SU-DHL-6 (cell line): Measurements from ENCODE around the gene POLR2I.

Experiments
- EZH2phosphoT487 ChIP-seq: fragments of 200-600 bp; sonication (generic), shearing (Covaris generic); conservative IDR thresholded peaks from 2 replicates; pipeline ENCODE4 v1.6.1; 2018; ENCODE audit warnings: mild to moderate bottlenecking, antibody characterized with exemption, low read length, moderate library complexity, mixed read lengths
- TF ChIP-seq, protein P1 (sequence below): fragments of 200-600 bp; sonication (generic); IDR thresholded peaks from one replicate; pipeline ENCODE4 v1.5.1; 2017; ENCODE audit warnings: antibody characterized with exemption, mild to moderate bottlenecking, low read length, moderate library complexity; ENCODE audit not compliant: insufficient read depth, poor library complexity, severe bottlenecking

DNA sequence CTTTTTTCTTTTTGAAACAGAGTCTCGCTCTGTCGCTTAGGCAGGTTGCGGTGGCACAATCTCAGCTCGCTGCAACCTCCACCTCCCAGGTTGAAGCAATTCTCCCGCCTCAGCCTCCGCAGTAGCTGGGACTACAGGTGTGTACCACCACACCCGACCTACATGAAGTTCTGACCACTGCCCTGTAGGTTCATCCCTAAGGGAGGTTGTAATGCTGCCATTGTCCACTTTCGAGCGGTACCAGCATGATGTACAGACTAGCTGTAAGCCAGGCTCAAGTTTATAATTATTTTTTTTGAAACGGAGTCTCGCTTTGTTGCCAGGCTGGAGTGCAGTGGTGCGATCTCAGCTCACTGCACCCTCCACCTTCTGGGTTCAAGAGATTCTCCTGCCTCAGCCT is 49.1 kb upstream of the POLR2I start:
- TF ChIP-seq, protein P1, sequence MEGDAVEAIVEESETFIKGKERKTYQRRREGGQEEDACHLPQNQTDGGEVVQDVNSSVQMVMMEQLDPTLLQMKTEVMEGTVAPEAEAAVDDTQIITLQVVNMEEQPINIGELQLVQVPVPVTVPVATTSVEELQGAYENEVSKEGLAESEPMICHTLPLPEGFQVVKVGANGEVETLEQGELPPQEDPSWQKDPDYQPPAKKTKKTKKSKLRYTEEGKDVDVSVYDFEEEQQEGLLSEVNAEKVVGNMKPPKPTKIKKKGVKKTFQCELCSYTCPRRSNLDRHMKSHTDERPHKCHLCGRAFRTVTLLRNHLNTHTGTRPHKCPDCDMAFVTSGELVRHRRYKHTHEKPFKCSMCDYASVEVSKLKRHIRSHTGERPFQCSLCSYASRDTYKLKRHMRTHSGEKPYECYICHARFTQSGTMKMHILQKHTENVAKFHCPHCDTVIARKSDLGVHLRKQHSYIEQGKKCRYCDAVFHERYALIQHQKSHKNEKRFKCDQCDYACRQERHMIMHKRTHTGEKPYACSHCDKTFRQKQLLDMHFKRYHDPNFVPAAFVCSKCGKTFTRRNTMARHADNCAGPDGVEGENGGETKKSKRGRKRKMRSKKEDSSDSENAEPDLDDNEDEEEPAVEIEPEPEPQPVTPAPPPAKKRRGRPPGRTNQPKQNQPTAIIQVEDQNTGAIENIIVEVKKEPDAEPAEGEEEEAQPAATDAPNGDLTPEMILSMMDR = no peak
- TF ChIP-seq EZH2phosphoT487 = no peak
